NOMO-1 (cell line): ENCODE measurements around the gene AVPR2.

Source experiments
- DNase-seq, 2 experiments: peaks; one replicate each; lab custom pipeline; 2025; ENCODE audit not compliant: unreplicated experiment in 2 of 2; lab: John Stamatoyannopoulos, UW

AVPR2 gene

GRCh38 chrX:153884590-153884989, 19.9 kb upstream of the AVPR2 start:
- no peak for DNase-seq

GRCh38 chrX:153885208-153885787, 19.2 kb upstream of the AVPR2 start:
- no peak for DNase-seq

GRCh38 chrX:153885968-153886903, 18.2 kb upstream of the AVPR2 start, which contains the start of gene L1CAM:
TSS of gene L1CAM (minus strand) at chrX:153886173. CDS start at chrX:153875836, 10,337 bp downstream.
- DNase-seq, result no peak

- DNase-seq, result no peak
Measured at GRCh38 chrX:153886915-153887314, 17.6 kb upstream of the AVPR2 start.

GRCh38 chrX:153887385-153887784, 17.1 kb upstream of the AVPR2 start:
- no peak for DNase-seq

GRCh38 chrX:153888344-153888743, 16.1 kb upstream of the AVPR2 start:
- DNase-seq, result no peak

- no peak for DNase-seq
Measured at GRCh38 chrX:153889123-153889522, 15.3 kb upstream of the AVPR2 start.

- DNase-seq, result no peak
Measured at GRCh38 chrX:153897899-153898298, 6.6 kb upstream of the AVPR2 start.

- peak; percentile 75 to 83 for DNase-seq
Measured at GRCh38 chrX:153900831-153901752, 3.4 kb upstream of the AVPR2 start.

GRCh38 chrX:153901753-153902140, 2.7 kb upstream of the AVPR2 start:
- DNase-seq, result no peak

GRCh38 chrX:153902385-153902784, 2.1 kb upstream of the AVPR2 start:
- no peak for DNase-seq

GRCh38 chrX:153903238-153903980, 1.1 kb upstream of the AVPR2 start:
- no peak for DNase-seq

- no peak for DNase-seq
Measured at GRCh38 chrX:153905481-153906095, 1.1 kb downstream of the AVPR2 start.

GRCh38 chrX:153906126-153906917, 1.8 kb downstream of the AVPR2 start:
- DNase-seq, result no peak

- no peak for DNase-seq
Measured at GRCh38 chrX:153907456-153907855, 3.0 kb downstream of the AVPR2 start.

GRCh38 chrX:153908219-153908860, 3.9 kb downstream of the AVPR2 start:
- no peak for DNase-seq

- no peak for DNase-seq
Measured at GRCh38 chrX:153909024-153909979, 4.8 kb downstream of the AVPR2 start.

- no peak for DNase-seq
Measured at GRCh38 chrX:153909980-153910360, 5.5 kb downstream of the AVPR2 start.
